HUES64 (cell line): Measurements from ENCODE around the gene SLC4A11. TPM values are rescaled to one million over a fixed set of nuclear protein-coding genes. Genes with fewer than 3 reads are reported as not detected.
A peak's percentile ranks its signal among the peaks of the same experiment; 100 is the strongest.

Experiments used
- H3K27ac ChIP-seq: 2 replicates; pipeline ENCODE4 v1.7.0; 2013; ENCODE audit warnings: low read depth, low read length, inconsistent platforms
- H3K27me3 ChIP-seq: 2 replicates; pipeline ENCODE4 v1.6.1; 2013; ENCODE audit warnings: mild to moderate bottlenecking, low read length; ENCODE audit not compliant: insufficient read depth
- H3K36me3 ChIP-seq: 2 replicates; pipeline ENCODE4 v1.6.1; 2013; ENCODE audit warnings: mild to moderate bottlenecking, low read length; ENCODE audit not compliant: insufficient read depth
- H3K4me1 ChIP-seq: 2 replicates; pipeline ENCODE4 v1.6.1; 2013; ENCODE audit warnings: mild to moderate bottlenecking, low read length, moderate library complexity; ENCODE audit not compliant: insufficient read depth
- H3K4me3 ChIP-seq: 2 replicates; pipeline ENCODE4 v1.5.1; 2013; ENCODE audit warnings: mild to moderate bottlenecking, low read length, moderate library complexity
- H3K9ac ChIP-seq: 2 replicates; pipeline ENCODE4 v1.6.1; 2013; ENCODE audit warnings: mild to moderate bottlenecking, low read depth, low read length
- H3K9me3 ChIP-seq: 2 replicates; pipeline ENCODE4 v1.6.1; 2013; ENCODE audit warnings: low read depth, low read length; ENCODE audit not compliant: insufficient read depth
- WGBS: fragments of 150-250, 120-280 bp; methylation state at CpG from one replicate; pipeline ENCODE4 v1.1.7; 2013; ENCODE audit warnings: missing lambda C conversion rate; 5-methylcytosine and 5-hydroxymethylcytosine counted together
- polyA plus RNA-seq, 2 experiments: library from polyadenylated mRNA; stranded (reverse); fragments of 50-300 nt; gene quantifications; one replicate each; pipeline ENCODE4 v1.2.3, GENCODE V29; 2013

The SLC4A11 gene
- 5.6 TPM for polyA plus RNA-seq (2013, experiment 1 of 2)
- 7.4 TPM for polyA plus RNA-seq (2013, experiment 2 of 2)

DNA sequence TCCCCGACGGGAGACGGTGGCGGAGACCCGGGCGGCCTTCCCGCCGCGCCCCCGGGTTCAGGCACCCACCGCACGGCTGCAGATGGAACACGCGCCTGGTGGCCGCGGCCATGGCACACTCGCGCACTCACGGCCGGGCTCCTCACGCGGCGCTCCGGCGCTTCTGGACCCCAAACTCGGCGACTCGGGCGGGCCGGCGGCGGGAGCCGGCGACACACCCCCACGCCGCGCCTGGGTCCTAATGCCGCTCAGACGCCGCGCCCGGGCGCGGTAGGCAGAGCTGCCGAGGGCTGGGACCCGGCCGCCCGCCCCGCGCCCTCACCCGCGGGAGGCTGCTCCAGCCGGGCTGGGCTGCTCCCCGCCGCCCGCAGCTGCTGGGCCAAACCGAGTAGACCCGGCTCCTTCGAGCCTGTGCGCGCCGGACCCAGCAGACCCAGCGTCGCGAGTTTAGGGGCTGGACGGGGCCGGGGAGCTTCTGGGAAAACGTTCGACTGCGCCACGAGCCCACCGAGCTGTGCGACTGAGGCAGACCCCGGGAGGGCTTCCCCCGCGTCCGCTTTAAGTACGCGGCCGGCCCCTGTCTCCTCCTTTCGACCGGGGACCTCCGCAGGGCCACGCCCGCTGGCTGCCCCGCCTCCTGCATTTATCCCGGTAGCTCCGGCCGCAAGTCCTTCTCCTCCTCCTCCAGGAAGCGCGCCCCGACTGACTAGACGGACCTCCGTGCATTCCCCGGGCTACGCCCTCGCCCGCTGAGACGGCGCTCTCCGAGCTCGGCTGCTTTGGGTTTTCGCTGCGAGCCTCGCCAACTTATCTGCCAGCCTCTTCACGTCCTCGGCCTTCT lies at the start of gene SLC4A11:
TSS of gene SLC4A11 (minus strand) at position 165 of the 841 bp plus-strand sequence. CDS start at position 112, 53 bp downstream.
- no peaks in the 10 kb centered on the region for H3K4me1 ChIP-seq
- WGBS: under 1% methylated on average over 107 of the region's 107 CpGs

GRCh38 chr20:3283222-3283820 lies 44.3 kb upstream of the SLC4A11 start:
- H3K9me3 ChIP-seq: no peaks in the 10 kb centered on the region
- peak overlapping the region; percentile 32; the same call in 1 of the 2 replicates for H3K27ac ChIP-seq
- H3K27me3 ChIP-seq: no peaks in the 10 kb centered on the region
- 96% methylated on average over 7 of the region's 7 CpGs for WGBS
- no peaks in the 10 kb centered on the region for H3K4me1 ChIP-seq
- H3K4me3 ChIP-seq: no peak overlapping the region
- H3K36me3 ChIP-seq: peaks cover 5% of the 10 kb centered on the region; the same call in 1 of the 2 replicates
- H3K9ac ChIP-seq: no peak overlapping the region

More for the DNA sequence above, at the start of gene SLC4A11:
- Histone ChIP-seq H3K9ac (peak within 1 kb of the TSS; percentile 56), H3K9me3 (no peaks in the 10 kb centered on the region), H3K27me3 (peaks cover 68% of the 10 kb centered on the region), H3K36me3 (no peaks in the 10 kb centered on the region), H3K4me3 (peak within 1 kb of the TSS; percentile 58), H3K27ac (no peak within 1 kb of the TSS)

DNA sequence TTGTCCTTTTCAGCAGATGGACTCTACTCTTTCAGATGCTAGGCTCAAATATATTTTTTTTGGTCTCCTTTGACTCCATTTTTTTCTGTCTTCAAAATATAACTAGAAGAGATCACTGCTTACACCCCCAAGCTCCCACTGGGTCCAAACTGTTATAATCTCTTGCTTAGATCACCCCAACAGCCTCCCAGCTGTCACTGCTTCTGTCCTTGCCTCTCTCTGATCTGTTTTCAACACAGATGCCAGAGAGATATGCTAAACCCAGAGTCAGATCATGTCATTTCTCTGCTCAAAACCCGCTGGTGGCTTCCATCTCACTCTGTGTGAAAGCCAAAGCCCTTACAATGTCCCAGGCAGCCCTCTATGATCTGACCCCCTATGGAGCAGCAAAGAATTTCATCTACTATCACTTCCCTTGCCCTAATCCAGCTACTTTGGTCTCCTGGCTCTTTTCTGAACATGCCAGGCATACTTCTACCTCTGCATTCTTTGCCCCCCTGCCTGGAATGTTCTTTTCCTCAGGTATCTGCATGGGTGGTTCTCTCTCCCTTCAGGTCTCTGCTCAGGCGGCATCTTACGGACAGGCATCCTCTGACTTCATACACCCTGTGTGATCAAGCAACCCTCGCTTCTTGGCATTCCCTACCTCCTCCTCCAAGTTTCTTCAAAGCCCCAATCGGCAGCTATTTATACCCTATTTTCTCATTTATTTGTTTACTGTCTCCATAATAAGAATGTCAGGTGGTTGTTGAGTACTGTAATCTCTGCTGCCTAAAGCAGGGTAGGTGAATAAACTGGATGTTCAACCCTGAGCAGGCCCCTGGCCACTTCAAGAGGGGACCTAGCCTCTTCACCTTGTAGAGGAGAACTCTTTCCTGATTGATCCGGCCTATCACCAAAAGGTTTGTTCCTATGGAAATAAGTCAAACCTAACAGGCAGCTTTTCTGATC lies 43.6 kb upstream of the SLC4A11 start:
- H3K27ac ChIP-seq: 0 out of 2 replicates have a peak overlapping the region, but pooled peaks have one; percentile 32
- no peaks in the 10 kb centered on the region for H3K27me3 ChIP-seq
- H3K9ac ChIP-seq: no peak overlapping the region
- no peaks in the 10 kb centered on the region for H3K9me3 ChIP-seq
- 89% methylated on average over 6 of the region's 6 CpGs for WGBS
- no peaks in the 10 kb centered on the region for H3K4me1 ChIP-seq
- H3K4me3 ChIP-seq: no peak overlapping the region
- peaks cover 5% of the 10 kb centered on the region; the same call in 1 of the 2 replicates for H3K36me3 ChIP-seq

DNA sequence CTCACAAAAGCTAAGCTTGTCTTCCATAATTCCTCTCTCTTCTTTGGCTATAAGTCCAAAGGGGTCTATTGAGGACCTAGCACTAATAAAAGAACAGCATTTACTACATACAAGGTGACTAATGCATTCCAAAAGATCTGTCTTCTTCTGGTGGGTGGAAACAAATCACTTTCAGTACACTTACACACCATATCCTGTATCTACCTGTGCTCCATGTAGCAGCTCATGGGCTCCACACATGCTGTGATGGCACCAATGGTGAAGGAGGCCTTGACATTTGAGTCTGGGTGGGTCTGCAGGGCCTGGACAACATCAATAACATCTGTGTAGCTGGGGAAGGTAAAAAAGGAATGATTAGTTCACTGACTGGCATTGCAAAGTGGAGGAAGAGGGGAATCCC lies 42.4 kb upstream of the SLC4A11 start:
- no peaks in the 10 kb centered on the region for H3K27me3 ChIP-seq
- H3K4me3 ChIP-seq: no peak overlapping the region
- no peaks in the 10 kb centered on the region for H3K4me1 ChIP-seq
- H3K36me3 ChIP-seq: peaks cover 5% of the 10 kb centered on the region; the same call in 1 of the 2 replicates
- H3K9ac ChIP-seq: no peak overlapping the region
- H3K9me3 ChIP-seq: no peaks in the 10 kb centered on the region
- H3K27ac ChIP-seq: no peak overlapping the region

DNA sequence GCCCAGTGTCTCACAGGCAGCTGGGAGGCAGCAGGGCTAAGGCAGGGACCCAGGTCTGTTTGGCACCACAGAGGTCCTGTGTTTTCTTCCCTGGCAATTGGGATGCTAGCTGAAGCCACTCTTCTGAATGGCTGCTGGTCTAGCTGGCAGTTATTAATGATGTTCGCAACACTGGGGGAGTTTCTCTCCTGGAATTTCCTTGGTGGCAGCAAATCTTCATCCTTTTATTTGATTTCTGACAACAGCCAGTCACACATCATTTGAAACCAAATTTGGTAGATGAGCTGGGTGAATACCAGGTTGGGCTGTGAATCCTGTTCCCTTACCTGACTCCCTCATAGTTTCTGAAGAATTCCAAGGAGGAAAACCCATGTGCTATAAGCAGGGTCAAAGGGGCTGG lies 40.8 kb upstream of the SLC4A11 start:
- H3K4me3 ChIP-seq: no peak overlapping the region
- peaks cover 4% of the 10 kb centered on the region; the same call in 1 of the 2 replicates for H3K36me3 ChIP-seq
- H3K9me3 ChIP-seq: no peaks in the 10 kb centered on the region
- H3K9ac ChIP-seq: no peak overlapping the region
- H3K27me3 ChIP-seq: no peaks in the 10 kb centered on the region
- H3K4me1 ChIP-seq: no peaks in the 10 kb centered on the region
- 100% methylated on average over 1 of the region's 1 CpG for WGBS
- no peak overlapping the region for H3K27ac ChIP-seq

DNA sequence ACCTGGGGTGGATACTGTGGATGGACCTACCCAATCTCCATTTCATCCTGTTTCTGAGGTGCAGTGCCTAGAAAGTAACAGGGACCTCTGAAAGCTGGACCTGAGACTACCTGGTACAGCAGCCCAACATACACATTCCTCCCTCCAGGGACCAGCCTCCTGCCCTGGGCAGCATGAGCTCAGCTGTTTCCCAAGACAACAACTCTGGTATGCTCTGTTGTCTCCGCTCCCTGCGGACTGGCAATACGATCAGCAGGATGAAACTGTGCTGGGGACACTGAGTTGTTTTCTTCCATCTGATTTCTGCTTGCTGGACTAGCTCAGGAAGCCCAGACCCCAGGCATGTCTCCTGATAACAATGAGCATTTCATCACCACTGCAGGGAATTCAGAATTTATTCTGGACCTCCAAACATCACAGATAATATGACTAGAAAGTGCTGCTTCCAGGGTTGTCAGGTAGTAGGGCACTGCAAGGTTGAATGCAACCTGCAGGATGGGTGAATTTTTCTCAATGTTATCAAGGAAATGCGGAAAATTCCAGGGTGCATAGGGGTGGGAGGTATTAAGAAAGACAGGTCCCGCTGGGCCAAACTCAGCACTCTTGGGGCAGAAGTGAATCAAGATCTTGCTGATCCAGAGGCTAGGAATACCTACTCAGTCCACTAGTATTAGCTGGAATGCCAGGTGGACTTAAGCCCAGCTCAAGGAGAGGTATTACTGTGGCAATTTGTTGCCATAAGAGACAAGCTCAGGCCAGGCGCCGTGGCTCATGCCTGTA lies 38.9 kb upstream of the SLC4A11 start:
- no peaks in the 10 kb centered on the region for H3K4me1 ChIP-seq
- H3K9me3 ChIP-seq: no peaks in the 10 kb centered on the region
- H3K36me3 ChIP-seq: peaks cover 3% of the 10 kb centered on the region; the same call in 1 of the 2 replicates
- H3K27me3 ChIP-seq: no peaks in the 10 kb centered on the region
- no peak overlapping the region for H3K27ac ChIP-seq
- H3K9ac ChIP-seq: no peak overlapping the region
- no peak overlapping the region for H3K4me3 ChIP-seq
- WGBS: 90% methylated on average over 7 of the region's 7 CpGs

DNA sequence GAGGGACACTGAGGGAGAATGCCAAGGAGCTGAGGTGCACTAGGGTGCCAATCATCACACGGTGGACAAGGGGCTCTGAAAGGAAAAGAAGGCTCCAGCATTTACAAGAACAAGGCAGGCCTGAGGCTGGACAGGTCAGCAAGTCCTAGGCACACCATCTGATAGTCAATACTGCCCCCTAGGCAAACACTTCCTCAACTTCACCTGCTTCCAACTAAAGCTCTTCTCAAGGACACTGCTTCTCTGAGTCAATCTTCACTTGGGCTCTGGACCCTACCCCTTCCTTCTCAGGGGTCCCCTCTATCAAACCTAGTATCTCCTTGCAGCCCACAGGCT lies 37.7 kb upstream of the SLC4A11 start:
- H3K27me3 ChIP-seq: no peaks in the 10 kb centered on the region
- H3K4me3 ChIP-seq: no peak overlapping the region
- no peaks in the 10 kb centered on the region for H3K9me3 ChIP-seq
- 58% methylated on average over 1 of the region's 1 CpG for WGBS
- H3K27ac ChIP-seq: no peak overlapping the region
- H3K4me1 ChIP-seq: no peaks in the 10 kb centered on the region
- H3K9ac ChIP-seq: no peak overlapping the region
- peaks cover 3% of the 10 kb centered on the region; the same call in 1 of the 2 replicates for H3K36me3 ChIP-seq

GRCh38 chr20:3275966-3276679 lies 37.1 kb upstream of the SLC4A11 start:
- Histone ChIP-seq H3K9me3 (no peaks in the 10 kb centered on the region), H3K36me3 (peaks cover 3% of the 10 kb centered on the region; the same call in 1 of the 2 replicates), H3K27ac (no peak overlapping the region), H3K9ac (no peak overlapping the region), H3K4me1 (no peaks in the 10 kb centered on the region), H3K27me3 (no peaks in the 10 kb centered on the region), H3K4me3 (no peak overlapping the region)
- WGBS: 90% methylated on average over 2 of the region's 2 CpGs

GRCh38 chr20:3275064-3275935 lies 36.3 kb upstream of the SLC4A11 start:
- Histone ChIP-seq H3K27ac (no peak overlapping the region), H3K36me3 (peaks cover 3% of the 10 kb centered on the region; the same call in 1 of the 2 replicates), H3K4me1 (no peaks in the 10 kb centered on the region), H3K9ac (no peak overlapping the region), H3K27me3 (no peaks in the 10 kb centered on the region), H3K9me3 (no peaks in the 10 kb centered on the region), H3K4me3 (no peak overlapping the region)
- WGBS: 94% methylated on average over 5 of the region's 5 CpGs
